Activated T-cell treated with anti-CD3 and anti-CD28 coated beads for 24 hours (primary cell): ENCODE measurements around the gene PAPPA.

Experiments used
- DNase-seq: peaks from one replicate; pipeline ENCODE4 v3.0.0-alpha.2; 2020; ENCODE audit warnings: low read depth

PAPPA gene

GRCh38 chr9:116232424-116233159 is 79.0 kb downstream of the PAPPA start:
- no peak for DNase-seq

GRCh38 chr9:116233160-116233530 is 79.6 kb downstream of the PAPPA start:
- DNase-seq = no peak

GRCh38 chr9:116234081-116234480 is 80.5 kb downstream of the PAPPA start:
- DNase-seq = no peak

- no peak for DNase-seq
Measured at GRCh38 chr9:116236979-116237378, 83.4 kb downstream of the PAPPA start.

GRCh38 chr9:116237456-116237855 is 83.9 kb downstream of the PAPPA start:
- DNase-seq = no peak

- no peak for DNase-seq
Measured at GRCh38 chr9:116238225-116238624, 84.6 kb downstream of the PAPPA start.

GRCh38 chr9:116238776-116239340 is 85.3 kb downstream of the PAPPA start:
- no peak for DNase-seq

GRCh38 chr9:116243708-116244107 is 90.1 kb downstream of the PAPPA start:
- DNase-seq = no peak

GRCh38 chr9:116247284-116247683 is 93.7 kb downstream of the PAPPA start:
- DNase-seq = no peak

GRCh38 chr9:116247791-116248374 is 94.3 kb downstream of the PAPPA start:
- DNase-seq = no peak

- DNase-seq = no peak
Measured at GRCh38 chr9:116250891-116251290, 97.3 kb downstream of the PAPPA start.

- no peak for DNase-seq
Measured at GRCh38 chr9:116251366-116251765, 97.8 kb downstream of the PAPPA start.

- no peak for DNase-seq
Measured at GRCh38 chr9:116260531-116260930, 106.9 kb downstream of the PAPPA start.

- DNase-seq = no peak
Measured at GRCh38 chr9:116262448-116262847, 108.9 kb downstream of the PAPPA start.

- no peak for DNase-seq
Measured at GRCh38 chr9:116264361-116264760, 110.8 kb downstream of the PAPPA start.

- DNase-seq = no peak
Measured at GRCh38 chr9:116267021-116267420, 113.4 kb downstream of the PAPPA start.

GRCh38 chr9:116269250-116269649 is 115.7 kb downstream of the PAPPA start:
- no peak for DNase-seq

- DNase-seq = no peak
Measured at GRCh38 chr9:116270546-116270945, 117.0 kb downstream of the PAPPA start.

GRCh38 chr9:116271340-116271739 is 117.7 kb downstream of the PAPPA start:
- no peak for DNase-seq

- no peak for DNase-seq
Measured at GRCh38 chr9:116271991-116272390, 118.4 kb downstream of the PAPPA start.

GRCh38 chr9:116274293-116274692 is 120.7 kb downstream of the PAPPA start:
- no peak for DNase-seq

GRCh38 chr9:116275418-116276195 is 122.0 kb downstream of the PAPPA start:
- DNase-seq = no peak

- no peak for DNase-seq
Measured at GRCh38 chr9:116276196-116276493, 122.6 kb downstream of the PAPPA start.
